ENCODE measurements around the gene GTPBP1. TPM values are rescaled to one million over a fixed set of nuclear protein-coding genes. Genes with fewer than 3 reads are reported as not detected.

The GTPBP1 gene
- polyA plus RNA-seq, 1 of the 3 experiments (the other 2 are of a cell fraction) = 15.2 TPM

DNA sequence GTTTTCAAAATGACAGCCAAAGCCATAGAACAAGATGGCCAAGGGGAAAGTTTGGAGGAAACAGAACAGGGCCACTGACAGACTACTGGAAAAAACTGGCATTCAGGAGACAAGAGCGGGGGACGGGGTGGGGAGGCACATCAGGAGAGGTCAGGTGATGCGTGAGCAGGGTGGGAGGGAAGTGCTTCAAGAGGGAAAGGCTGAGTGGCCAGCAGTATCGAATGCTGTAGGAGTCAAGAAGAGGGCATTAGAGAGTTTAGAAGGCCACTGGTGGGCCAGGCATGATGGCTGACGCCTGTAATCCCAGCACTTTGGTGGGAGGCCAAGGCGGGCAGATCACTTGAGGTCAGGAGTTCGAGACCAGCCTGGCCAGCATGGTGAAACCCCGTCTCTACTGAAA is 8.2 kb downstream of the GTPBP1 start:
- Histone ChIP-seq H3K79me2 (ENCODE audit: insufficient read depth) (peaks cover 63% of the 10 kb centered on the region), H3K27me3 (ENCODE audit: insufficient read depth) (no peaks in the 10 kb centered on the region), H3K4me2 (no peak overlapping the region), H3F3A (replicated peaks; ENCODE audit: insufficient read depth) (peaks cover 4% of the 10 kb centered on the region), H4K20me1 (ENCODE audit: insufficient read depth) (0 out of 2 replicates have a peak, but pooled peaks cover 4% of the 10 kb centered on the region), H3K9ac (no peak overlapping the region), H3K9me3 (no peaks in the 10 kb centered on the region), H3K36me3 (replicated peaks in 1 of 2; ENCODE audit: control insufficient read depth in 1 of 2, insufficient read depth in 2 of 2, low read length in 1 of 2) (peaks cover 0 to 3% of the 10 kb centered on the region in 2 experiments), H2AFZ (ENCODE audit: low read depth) (no peak overlapping the region), H3K9me2 (no peaks in the 10 kb centered on the region), H3K27ac (ENCODE audit: low read depth in 2 of 2, low read length in 1 of 2) (no peak overlapping the region), H3K4me1 (ENCODE audit: control insufficient read depth in 1 of 2, insufficient read depth in 2 of 2, low read depth in 1 of 2, low read length in 1 of 2) (no peaks in the 10 kb centered on the region; a peak in 1 of 4 replicates), H3K4me3 (ENCODE audit: low read depth in 2 of 2, low read length in 1 of 2) (no peak overlapping the region)
- CTCF ChIA-PET = no interaction called here
- 98% methylated on average over 7 of the region's 8 CpGs for WGBS (ENCODE audit: low lambda C conversion rate)
- no peak for TF ChIP-seq SMC3 (IDR thresholded peaks at IDR 0.05; ENCODE audit: low read depth, low read length)
- TF ChIP-seq RAD21 (IDR thresholded peaks at IDR 0.05; ENCODE audit: low read length) = no peak
- TF ChIP-seq, protein P1, sequence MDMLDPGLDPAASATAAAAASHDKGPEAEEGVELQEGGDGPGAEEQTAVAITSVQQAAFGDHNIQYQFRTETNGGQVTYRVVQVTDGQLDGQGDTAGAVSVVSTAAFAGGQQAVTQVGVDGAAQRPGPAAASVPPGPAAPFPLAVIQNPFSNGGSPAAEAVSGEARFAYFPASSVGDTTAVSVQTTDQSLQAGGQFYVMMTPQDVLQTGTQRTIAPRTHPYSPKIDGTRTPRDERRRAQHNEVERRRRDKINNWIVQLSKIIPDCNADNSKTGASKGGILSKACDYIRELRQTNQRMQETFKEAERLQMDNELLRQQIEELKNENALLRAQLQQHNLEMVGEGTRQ (IDR thresholded peaks at IDR 0.05; ENCODE audit: borderline replicate concordance, low read depth, low read length) = no peak
- TF ChIP-seq ELF1 (IDR thresholded peaks at IDR 0.05) = no peak
- TF ChIP-seq, protein P2, sequence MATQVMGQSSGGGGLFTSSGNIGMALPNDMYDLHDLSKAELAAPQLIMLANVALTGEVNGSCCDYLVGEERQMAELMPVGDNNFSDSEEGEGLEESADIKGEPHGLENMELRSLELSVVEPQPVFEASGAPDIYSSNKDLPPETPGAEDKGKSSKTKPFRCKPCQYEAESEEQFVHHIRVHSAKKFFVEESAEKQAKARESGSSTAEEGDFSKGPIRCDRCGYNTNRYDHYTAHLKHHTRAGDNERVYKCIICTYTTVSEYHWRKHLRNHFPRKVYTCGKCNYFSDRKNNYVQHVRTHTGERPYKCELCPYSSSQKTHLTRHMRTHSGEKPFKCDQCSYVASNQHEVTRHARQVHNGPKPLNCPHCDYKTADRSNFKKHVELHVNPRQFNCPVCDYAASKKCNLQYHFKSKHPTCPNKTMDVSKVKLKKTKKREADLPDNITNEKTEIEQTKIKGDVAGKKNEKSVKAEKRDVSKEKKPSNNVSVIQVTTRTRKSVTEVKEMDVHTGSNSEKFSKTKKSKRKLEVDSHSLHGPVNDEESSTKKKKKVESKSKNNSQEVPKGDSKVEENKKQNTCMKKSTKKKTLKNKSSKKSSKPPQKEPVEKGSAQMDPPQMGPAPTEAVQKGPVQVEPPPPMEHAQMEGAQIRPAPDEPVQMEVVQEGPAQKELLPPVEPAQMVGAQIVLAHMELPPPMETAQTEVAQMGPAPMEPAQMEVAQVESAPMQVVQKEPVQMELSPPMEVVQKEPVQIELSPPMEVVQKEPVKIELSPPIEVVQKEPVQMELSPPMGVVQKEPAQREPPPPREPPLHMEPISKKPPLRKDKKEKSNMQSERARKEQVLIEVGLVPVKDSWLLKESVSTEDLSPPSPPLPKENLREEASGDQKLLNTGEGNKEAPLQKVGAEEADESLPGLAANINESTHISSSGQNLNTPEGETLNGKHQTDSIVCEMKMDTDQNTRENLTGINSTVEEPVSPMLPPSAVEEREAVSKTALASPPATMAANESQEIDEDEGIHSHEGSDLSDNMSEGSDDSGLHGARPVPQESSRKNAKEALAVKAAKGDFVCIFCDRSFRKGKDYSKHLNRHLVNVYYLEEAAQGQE (IDR thresholded peaks at IDR 0.05; ENCODE audit: low read depth, low read length) = no peak
- TF ChIP-seq NFIC (IDR thresholded peaks at IDR 0.05; ENCODE audit: borderline replicate concordance) = no peak
- TF ChIP-seq RXRA (IDR thresholded peaks at IDR 0.05; ENCODE audit: borderline replicate concordance, low read depth) = no peak
- TF ChIP-seq, protein P3, sequence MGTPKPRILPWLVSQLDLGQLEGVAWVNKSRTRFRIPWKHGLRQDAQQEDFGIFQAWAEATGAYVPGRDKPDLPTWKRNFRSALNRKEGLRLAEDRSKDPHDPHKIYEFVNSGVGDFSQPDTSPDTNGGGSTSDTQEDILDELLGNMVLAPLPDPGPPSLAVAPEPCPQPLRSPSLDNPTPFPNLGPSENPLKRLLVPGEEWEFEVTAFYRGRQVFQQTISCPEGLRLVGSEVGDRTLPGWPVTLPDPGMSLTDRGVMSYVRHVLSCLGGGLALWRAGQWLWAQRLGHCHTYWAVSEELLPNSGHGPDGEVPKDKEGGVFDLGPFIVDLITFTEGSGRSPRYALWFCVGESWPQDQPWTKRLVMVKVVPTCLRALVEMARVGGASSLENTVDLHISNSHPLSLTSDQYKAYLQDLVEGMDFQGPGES (IDR thresholded peaks at IDR 0.05; ENCODE audit: low read depth, low read length) = no peak
- TF ChIP-seq RCOR1 (IDR thresholded peaks at IDR 0.05; ENCODE audit: low read length) = no peak
- no peak for TF ChIP-seq GATA2 (CRISPR knock-in tag; IDR thresholded peaks at IDR 0.05)
- TF ChIP-seq, protein P4, sequence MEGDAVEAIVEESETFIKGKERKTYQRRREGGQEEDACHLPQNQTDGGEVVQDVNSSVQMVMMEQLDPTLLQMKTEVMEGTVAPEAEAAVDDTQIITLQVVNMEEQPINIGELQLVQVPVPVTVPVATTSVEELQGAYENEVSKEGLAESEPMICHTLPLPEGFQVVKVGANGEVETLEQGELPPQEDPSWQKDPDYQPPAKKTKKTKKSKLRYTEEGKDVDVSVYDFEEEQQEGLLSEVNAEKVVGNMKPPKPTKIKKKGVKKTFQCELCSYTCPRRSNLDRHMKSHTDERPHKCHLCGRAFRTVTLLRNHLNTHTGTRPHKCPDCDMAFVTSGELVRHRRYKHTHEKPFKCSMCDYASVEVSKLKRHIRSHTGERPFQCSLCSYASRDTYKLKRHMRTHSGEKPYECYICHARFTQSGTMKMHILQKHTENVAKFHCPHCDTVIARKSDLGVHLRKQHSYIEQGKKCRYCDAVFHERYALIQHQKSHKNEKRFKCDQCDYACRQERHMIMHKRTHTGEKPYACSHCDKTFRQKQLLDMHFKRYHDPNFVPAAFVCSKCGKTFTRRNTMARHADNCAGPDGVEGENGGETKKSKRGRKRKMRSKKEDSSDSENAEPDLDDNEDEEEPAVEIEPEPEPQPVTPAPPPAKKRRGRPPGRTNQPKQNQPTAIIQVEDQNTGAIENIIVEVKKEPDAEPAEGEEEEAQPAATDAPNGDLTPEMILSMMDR (IDR thresholded peaks at IDR 0.05) = no peak
- no peak for TF ChIP-seq TAF1 (IDR thresholded peaks at IDR 0.05; ENCODE audit: borderline replicate concordance, low read depth, low read length)
- no peak for TF ChIP-seq FOSL2 (IDR thresholded peaks at IDR 0.05; ENCODE audit: borderline replicate concordance, low read depth)
- no peak for TF ChIP-seq YY1 (IDR thresholded peaks at IDR 0.05; ENCODE audit: low read depth)
- no peak for TF ChIP-seq TEAD4 (IDR thresholded peaks at IDR 0.05; ENCODE audit: borderline replicate concordance, insufficient read depth)
- no peak for TF ChIP-seq EZH2phosphoT487 (IDR thresholded peaks at IDR 0.05; ENCODE audit: borderline replicate concordance, low read depth)
- TF ChIP-seq, protein P5, sequence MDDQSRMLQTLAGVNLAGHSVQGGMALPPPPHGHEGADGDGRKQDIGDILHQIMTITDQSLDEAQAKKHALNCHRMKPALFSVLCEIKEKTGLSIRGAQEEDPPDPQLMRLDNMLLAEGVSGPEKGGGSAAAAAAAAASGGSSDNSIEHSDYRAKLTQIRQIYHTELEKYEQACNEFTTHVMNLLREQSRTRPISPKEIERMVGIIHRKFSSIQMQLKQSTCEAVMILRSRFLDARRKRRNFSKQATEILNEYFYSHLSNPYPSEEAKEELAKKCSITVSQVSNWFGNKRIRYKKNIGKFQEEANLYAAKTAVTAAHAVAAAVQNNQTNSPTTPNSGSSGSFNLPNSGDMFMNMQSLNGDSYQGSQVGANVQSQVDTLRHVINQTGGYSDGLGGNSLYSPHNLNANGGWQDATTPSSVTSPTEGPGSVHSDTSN (IDR thresholded peaks at IDR 0.05) = no peak
- TF ChIP-seq, protein P6, sequence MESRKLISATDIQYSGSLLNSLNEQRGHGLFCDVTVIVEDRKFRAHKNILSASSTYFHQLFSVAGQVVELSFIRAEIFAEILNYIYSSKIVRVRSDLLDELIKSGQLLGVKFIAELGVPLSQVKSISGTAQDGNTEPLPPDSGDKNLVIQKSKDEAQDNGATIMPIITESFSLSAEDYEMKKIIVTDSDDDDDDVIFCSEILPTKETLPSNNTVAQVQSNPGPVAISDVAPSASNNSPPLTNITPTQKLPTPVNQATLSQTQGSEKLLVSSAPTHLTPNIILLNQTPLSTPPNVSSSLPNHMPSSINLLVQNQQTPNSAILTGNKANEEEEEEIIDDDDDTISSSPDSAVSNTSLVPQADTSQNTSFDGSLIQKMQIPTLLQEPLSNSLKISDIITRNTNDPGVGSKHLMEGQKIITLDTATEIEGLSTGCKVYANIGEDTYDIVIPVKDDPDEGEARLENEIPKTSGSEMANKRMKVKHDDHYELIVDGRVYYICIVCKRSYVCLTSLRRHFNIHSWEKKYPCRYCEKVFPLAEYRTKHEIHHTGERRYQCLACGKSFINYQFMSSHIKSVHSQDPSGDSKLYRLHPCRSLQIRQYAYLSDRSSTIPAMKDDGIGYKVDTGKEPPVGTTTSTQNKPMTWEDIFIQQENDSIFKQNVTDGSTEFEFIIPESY (IDR thresholded peaks at IDR 0.05; ENCODE audit: borderline replicate concordance, low read depth) = no peak
- no peak for TF ChIP-seq NRF1 (IDR thresholded peaks at IDR 0.05; ENCODE audit: low read depth, low read length)
- no peak for DNase-seq
- POLR2A ChIA-PET = no interaction called here
